ENCODE data around the gene ZXDB. TPM values are rescaled to one million over a fixed set of nuclear protein-coding genes. Genes with fewer than 3 reads are reported as not detected.

The ZXDB gene
- total and polyA plus RNA-seq, 2 of the 13 experiments (the other 11 are each of a cell fraction or from before 2014, with no cell fraction given): 4.5 to 9.0 TPM

GRCh38 chrX:57640674-57641016 lies 48.8 kb downstream of the ZXDB start (continued):
- TF ChIP-seq CTCF (CRISPR knock-in tag; IDR thresholded peaks at IDR 0.05) (no peak), SALL2 (CRISPR knock-in tag; IDR thresholded peaks at IDR 0.05) (no peak), HNF4A (CRISPR knock-in tag; IDR thresholded peaks at IDR 0.05) (peak; percentile 87), PATZ1 (CRISPR knock-in tag; IDR thresholded peaks at IDR 0.05) (no peak), JDP2 (CRISPR knock-in tag; IDR thresholded peaks at IDR 0.05; ENCODE audit: borderline replicate concordance) (no peak), TCF7 (IDR thresholded peaks at IDR 0.05; ENCODE audit: low read depth) (no peak), HDAC2 (CRISPR knock-in tag; IDR thresholded peaks at IDR 0.05) (no peak), TOE1 (CRISPR knock-in tag; IDR thresholded peaks at IDR 0.05) (no peak), ZBTB7A (CRISPR knock-in tag; IDR thresholded peaks at IDR 0.05) (no peak), ZNF264 (CRISPR knock-in tag; IDR thresholded peaks at IDR 0.05) (no peak), ZHX2 (IDR thresholded peaks at IDR 0.05; ENCODE audit: low read depth) (no peak), ZHX2 (CRISPR knock-in tag; IDR thresholded peaks at IDR 0.05; ENCODE audit: borderline replicate concordance) (no peak), ZMYM4 (CRISPR knock-in tag; IDR thresholded peaks at IDR 0.05) (peak; percentile 29; the same call in 1 of the 2 replicates), NR2C2 (CRISPR knock-in tag; IDR thresholded peaks at IDR 0.05; ENCODE audit: borderline replicate concordance) (no peak), HOMEZ (CRISPR knock-in tag; IDR thresholded peaks at IDR 0.05; ENCODE audit: low read depth) (peak; percentile 79; the same call in 1 of the 2 replicates), KDM6A (CRISPR knock-in tag; IDR thresholded peaks at IDR 0.05; ENCODE audit: low read depth) (peak; percentile 38; the same call in 1 of the 2 replicates), GTF2F1 (IDR thresholded peaks at IDR 0.05; ENCODE audit: low read length) (no peak), ZNF292 (CRISPR knock-in tag; IDR thresholded peaks at IDR 0.05; ENCODE audit: borderline replicate concordance, low read depth) (no peak), HDAC6 (IDR thresholded peaks at IDR 0.05; ENCODE audit: low read depth, low read length) (no peak), EP300 (IDR thresholded peaks at IDR 0.05; ENCODE audit: low read depth in 2 of 2, low read length in 2 of 2) (peak in 1 of 2 experiments; percentile 55; a peak in 2 of 4 replicates), EP300 (CRISPR knock-in tag; IDR thresholded peaks at IDR 0.05; ENCODE audit: borderline replicate concordance) (no peak; the same call in 1 of the 2 replicates)
